ENCODE measurements around the gene CRISPLD2.
"Not testable (repeated sequence)": the region's sequence is repeated elsewhere in the genome, so short reads cannot be mapped to it uniquely, and the experiment has no call there.

CRISPLD2 gene

GRCh38 chr16:84859681-84860080 is 39.9 kb downstream of the CRISPLD2 start:
- no peak for DNase-seq (ENCODE audit: low spot score)

GRCh38 chr16:84860383-84860782 is 40.6 kb downstream of the CRISPLD2 start:
- no peak for DNase-seq (ENCODE audit: low spot score)

- DNase-seq (ENCODE audit: low spot score) = no peak
Observed at GRCh38 chr16:84861671-84862070, 41.9 kb downstream of the CRISPLD2 start.

GRCh38 chr16:84862804-84863480 is 43.2 kb downstream of the CRISPLD2 start:
- no peak for DNase-seq (ENCODE audit: low spot score)

- no peak for DNase-seq (ENCODE audit: low spot score)
Observed at GRCh38 chr16:84863481-84863814, 43.7 kb downstream of the CRISPLD2 start.

GRCh38 chr16:84864326-84864955 is 44.7 kb downstream of the CRISPLD2 start:
- no peak for DNase-seq (ENCODE audit: low spot score)

- DNase-seq (ENCODE audit: low spot score) = no peak
Observed at GRCh38 chr16:84867696-84868095, 47.9 kb downstream of the CRISPLD2 start.

- no peak for DNase-seq (ENCODE audit: low spot score)
Observed at GRCh38 chr16:84868328-84868727, 48.5 kb downstream of the CRISPLD2 start.

GRCh38 chr16:84868829-84869472 is 49.2 kb downstream of the CRISPLD2 start:
- no peak for DNase-seq (ENCODE audit: low spot score)

- no peak for DNase-seq (ENCODE audit: low spot score)
Observed at GRCh38 chr16:84869473-84869845, 49.7 kb downstream of the CRISPLD2 start.

GRCh38 chr16:84872971-84873370 is 53.2 kb downstream of the CRISPLD2 start:
- not testable (repeated sequence) for DNase-seq (ENCODE audit: low spot score)

GRCh38 chr16:84874004-84874435 is 54.2 kb downstream of the CRISPLD2 start:
- no peak for DNase-seq (ENCODE audit: low spot score)

GRCh38 chr16:84874553-84874952 is 54.8 kb downstream of the CRISPLD2 start:
- no peak for DNase-seq (ENCODE audit: low spot score)

- no peak for DNase-seq (ENCODE audit: low spot score)
Observed at GRCh38 chr16:84874983-84875382, 55.2 kb downstream of the CRISPLD2 start.

GRCh38 chr16:84875846-84876245 is 56.1 kb downstream of the CRISPLD2 start:
- no peak for DNase-seq (ENCODE audit: low spot score)

GRCh38 chr16:84876873-84877606 is 57.3 kb downstream of the CRISPLD2 start:
- DNase-seq (ENCODE audit: low spot score) = no peak

GRCh38 chr16:84878770-84879169 is 59.0 kb downstream of the CRISPLD2 start:
- DNase-seq (ENCODE audit: low spot score) = no peak

GRCh38 chr16:84879569-84880487 is 60.0 kb downstream of the CRISPLD2 start:
- no peak for DNase-seq (ENCODE audit: low spot score)

- DNase-seq (ENCODE audit: low spot score) = no peak
Observed at GRCh38 chr16:84881702-84882521, 62.1 kb downstream of the CRISPLD2 start.

- DNase-seq (ENCODE audit: low spot score) = no peak
Observed at GRCh38 chr16:84883301-84883700, 63.5 kb downstream of the CRISPLD2 start.

GRCh38 chr16:84884246-84884595 is 64.4 kb downstream of the CRISPLD2 start:
- no peak for DNase-seq (ENCODE audit: low spot score)

Measured in hematopoietic multipotent progenitor cell treated with erythropoietin and hydrocortisone succinate and interleukin-3 and kit ligand, for 17 days (in vitro differentiated cells).